ENCODE data around the gene PBRM1. TPM values are rescaled to one million over a fixed set of nuclear protein-coding genes. Genes with fewer than 3 reads are reported as not detected.

Gene PBRM1
- total and polyA plus RNA-seq, 2 experiments from 2014 or later, result 57.5 to 72.5 TPM

GRCh38 chr3:52620580-52620979, 65.1 kb downstream of the PBRM1 start:
- peaks cover 10% of the 10 kb centered on the region; the same call in 1 of the 2 replicates for H4K20me1 ChIP-seq (replicated peaks; ENCODE audit: insufficient read depth)
- no peaks in the 10 kb centered on the region for H3K27me3 Mint-ChIP-seq (ENCODE audit: insufficient read depth, low read depth, poor library complexity)
- H3K27ac Mint-ChIP-seq, result no peak overlapping the region
- H3K36me3 Mint-ChIP-seq (ENCODE audit: low read depth), result peaks cover 30% of the 10 kb centered on the region
- no peak for DNase-seq (ENCODE audit: low spot score)
- no peak overlapping the region for H3K27ac ChIP-seq (ENCODE audit: low read depth)
- no peaks in the 10 kb centered on the region for H3K27me3 ChIP-seq (ENCODE audit: insufficient read depth)
- H2AFZ ChIP-seq, result no peak overlapping the region
- H3K9me3 Mint-ChIP-seq, result no peaks in the 10 kb centered on the region
- TF ChIP-seq EZH2 (IDR thresholded peaks at IDR 0.05; ENCODE audit: low read depth, unreplicated experiment), result no peak
- no peak for TF ChIP-seq EZH2phosphoT487 (IDR thresholded peaks at IDR 0.05; ENCODE audit: unreplicated experiment)
- TF ChIP-seq CTCF (conservative IDR thresholded peaks at IDR 0.05; ENCODE audit: low read depth in 2 of 2), result no peak
- TF ChIP-seq ETS1 (IDR thresholded peaks at IDR 0.05), result no peak
- TF ChIP-seq JUNB (IDR thresholded peaks at IDR 0.05; ENCODE audit: unreplicated experiment), result no peak
- no peak for TF ChIP-seq ZNF331 (CRISPR knock-in tag; IDR thresholded peaks at IDR 0.05; ENCODE audit: low read depth)
- no peak for TF ChIP-seq ZNF462 (CRISPR knock-in tag; IDR thresholded peaks at IDR 0.05)
- no peak for TF ChIP-seq CREB1 (CRISPR knock-in tag; IDR thresholded peaks at IDR 0.05; ENCODE audit: low read depth)
- TF ChIP-seq REST (IDR thresholded peaks at IDR 0.05; ENCODE audit: unreplicated experiment), result no peak
- TF ChIP-seq POLR2AphosphoS5 (IDR thresholded peaks at IDR 0.05; ENCODE audit: low read depth), result no peak
- H3K4me2 ChIP-seq, result no peak overlapping the region
- ATAC-seq, result no peak
- H3K4me3 Mint-ChIP-seq, result no peak overlapping the region
- H3K79me2 ChIP-seq (replicated peaks; ENCODE audit: insufficient read depth), result no peaks in the 10 kb centered on the region
- no peaks in the 10 kb centered on the region for H3K9me2 ChIP-seq (ENCODE audit: insufficient read depth)
- peaks cover 2% of the 10 kb centered on the region; the same call in 1 of the 2 replicates for H3K36me3 ChIP-seq (ENCODE audit: insufficient read depth)
- H3K4me1 Mint-ChIP-seq, result no peaks in the 10 kb centered on the region
- no peak overlapping the region for H3K4me3 ChIP-seq
- no peaks in the 10 kb centered on the region for H3F3A ChIP-seq (replicated peaks; ENCODE audit: low read depth)
- H3K4me1 ChIP-seq (ENCODE audit: insufficient read depth), result no peaks in the 10 kb centered on the region

All from GM23338 (cell line).